ENCODE data around the gene ZC3H10.
"Not testable (repeated sequence)": the region's sequence is repeated elsewhere in the genome, so short reads cannot be mapped to it uniquely, and the experiment has no call there.

The ZC3H10 gene

GRCh38 chr12:56117778-56118687, at the start of gene ZC3H10:
TSS of gene ZC3H10 (plus strand) at chr12:56118266. CDS start at chr12:56120563, 2,297 bp downstream.
- in situ Hi-C loops (cut with HindIII; ENCODE audit: low sequenced_read_pairs): loop anchor here (5.0 kb wide), 1 partner anchor 69 kb away; the partner anchor contains the start of gene SMARCC2

GRCh38 chr12:56071648-56072047, 46.4 kb upstream of the ZC3H10 start:
- in situ Hi-C loops (cut with HindIII; ENCODE audit: low sequenced_read_pairs): no loop called here

GRCh38 chr12:56074396-56074795, 43.7 kb upstream of the ZC3H10 start:
- in situ Hi-C loops (cut with HindIII; ENCODE audit: low sequenced_read_pairs): no loop called here

GRCh38 chr12:56077966-56078365, 40.1 kb upstream of the ZC3H10 start:
- in situ Hi-C loops (cut with HindIII; ENCODE audit: low sequenced_read_pairs): not testable (repeated sequence)

- in situ Hi-C loops (cut with HindIII; ENCODE audit: low sequenced_read_pairs): no loop called here
Measured at GRCh38 chr12:56078427-56078826, 39.6 kb upstream of the ZC3H10 start.

- in situ Hi-C loops (cut with HindIII; ENCODE audit: low sequenced_read_pairs): no loop called here
Measured at GRCh38 chr12:56078931-56079722, 38.9 kb upstream of the ZC3H10 start.

- in situ Hi-C loops (cut with HindIII; ENCODE audit: low sequenced_read_pairs): no loop called here
Measured at GRCh38 chr12:56079723-56080555, 38.1 kb upstream of the ZC3H10 start, which contains the start of gene ERBB3. TSS of gene ERBB3 (plus strand) at chr12:56080165. CDS start at chr12:56080301, 136 bp downstream.

GRCh38 chr12:56080556-56081138, 37.4 kb upstream of the ZC3H10 start:
- in situ Hi-C loops (cut with HindIII; ENCODE audit: low sequenced_read_pairs): no loop called here

- in situ Hi-C loops (cut with HindIII; ENCODE audit: low sequenced_read_pairs): no loop called here
Measured at GRCh38 chr12:56081393-56082347, 36.4 kb upstream of the ZC3H10 start.

GRCh38 chr12:56082382-56082781, 35.7 kb upstream of the ZC3H10 start:
- in situ Hi-C loops (cut with HindIII; ENCODE audit: low sequenced_read_pairs): no loop called here

- in situ Hi-C loops (cut with HindIII; ENCODE audit: low sequenced_read_pairs): no loop called here
Measured at GRCh38 chr12:56082967-56083366, 35.1 kb upstream of the ZC3H10 start.

- in situ Hi-C loops (cut with HindIII; ENCODE audit: low sequenced_read_pairs): no loop called here
Measured at GRCh38 chr12:56084958-56085543, 33.0 kb upstream of the ZC3H10 start.

- in situ Hi-C loops (cut with HindIII; ENCODE audit: low sequenced_read_pairs): no loop called here
Measured at GRCh38 chr12:56086096-56086495, 32.0 kb upstream of the ZC3H10 start.

GRCh38 chr12:56086608-56087007, 31.5 kb upstream of the ZC3H10 start:
- in situ Hi-C loops (cut with HindIII; ENCODE audit: low sequenced_read_pairs): no loop called here

- in situ Hi-C loops (cut with HindIII; ENCODE audit: low sequenced_read_pairs): no loop called here
Measured at GRCh38 chr12:56087220-56087619, 30.8 kb upstream of the ZC3H10 start.

GRCh38 chr12:56097738-56098137, 20.3 kb upstream of the ZC3H10 start:
- in situ Hi-C loops (cut with HindIII; ENCODE audit: low sequenced_read_pairs): loop anchor here (5.0 kb wide), 1 partner anchor 40 kb away; no protein-coding TSS in a partner anchor

GRCh38 chr12:56098592-56098991, 19.5 kb upstream of the ZC3H10 start:
- in situ Hi-C loops (cut with HindIII; ENCODE audit: low sequenced_read_pairs): loop anchor here (5.0 kb wide), 1 partner anchor 41 kb away; no protein-coding TSS in a partner anchor

- in situ Hi-C loops (cut with HindIII; ENCODE audit: low sequenced_read_pairs): loop anchor here (5.0 kb wide), 1 partner anchor 42 kb away; no protein-coding TSS in a partner anchor
Measured at GRCh38 chr12:56099787-56100186, 18.3 kb upstream of the ZC3H10 start.

GRCh38 chr12:56101045-56101444, 17.0 kb upstream of the ZC3H10 start:
- in situ Hi-C loops (cut with HindIII; ENCODE audit: low sequenced_read_pairs): no loop called here

Data from endothelial cell of hepatic sinusoid (primary cell).